Activated naive CD4-positive, alpha-beta T cell treated with anti-CD3 and anti-CD28 coated beads, Interleukin-2, amount 50 U/mL, for 72 hours (primary cell): ENCODE data around the gene SEMA4F. TPM values are rescaled to one million over a fixed set of nuclear protein-coding genes. Genes with fewer than 3 reads are reported as not detected.

Experiments used
- ATAC-seq, 2 donors: fragments of 150-1000 bp; cut with Tn5 transposase; 2 replicates each; pipeline ENCODE4 v1.10.0; 2021; ENCODE audit warnings: mild to moderate bottlenecking in 2 of 2, moderate library complexity in 2 of 2
- DNase-seq, 2 donors: peaks; one replicate each; pipeline ENCODE4 v3.0.0; 2021 to 2022; ENCODE audit warnings: low spot score in 2 of 2
- H3K27ac Mint-ChIP-seq, 2 donors: one replicate each; pipeline ENCODE4 v1.8.0; 2022; ENCODE audit warnings: mild to moderate bottlenecking in 2 of 2, mixed read lengths in 2 of 2
- H3K36me3 Mint-ChIP-seq, 2 donors: one replicate each; pipeline ENCODE4 v1.8.0; 2022; ENCODE audit warnings: mixed read lengths in 2 of 2
- H3K9me3 Mint-ChIP-seq, 2 donors: one replicate each; pipeline ENCODE4 v1.8.0; 2022; ENCODE audit warnings: mixed read lengths in 2 of 2
- total RNA-seq, 2 donors: library from RNA; stranded (reverse); gene quantifications; one replicate each; pipeline ENCODE4 v1.2.3, GENCODE V29; 2022

Gene SEMA4F
- total RNA-seq, 2 donors from 2014 or later, result 4.7 to 4.8 TPM

DNA sequence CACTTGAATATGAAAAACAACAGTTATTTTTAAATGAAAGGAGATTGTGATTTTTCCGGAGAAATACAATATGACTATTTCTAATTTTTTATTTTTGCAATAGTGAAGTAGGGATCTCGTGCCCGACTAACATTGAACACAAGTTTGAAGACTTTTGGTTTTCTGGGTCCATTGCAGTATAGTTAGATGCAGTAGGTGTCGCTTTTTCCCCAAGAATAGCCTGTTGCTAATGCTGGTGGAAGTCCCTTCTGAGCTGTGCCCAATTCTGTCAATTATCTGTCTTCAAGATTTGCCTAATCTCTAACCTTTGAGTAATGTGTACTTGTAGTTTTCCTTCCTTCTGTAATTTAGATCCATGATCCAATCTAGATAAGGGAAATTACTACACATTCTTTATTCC is 36.5 kb downstream of the SEMA4F start:
- DNase-seq, result peak in 1 of 2 donors; percentile 20
- H3K27ac Mint-ChIP-seq, result no peak overlapping the region
- no peaks in the 10 kb centered on the region for H3K9me3 Mint-ChIP-seq
- H3K36me3 Mint-ChIP-seq, result no peaks in the 10 kb centered on the region
- ATAC-seq, result peak; percentile 37 to 69

GRCh38 chr2:74691929-74692328 is 37.9 kb downstream of the SEMA4F start:
- no peaks in the 10 kb centered on the region for H3K9me3 Mint-ChIP-seq
- no peaks in the 10 kb centered on the region for H3K36me3 Mint-ChIP-seq
- peak overlapping the region in 1 of 2 donors; percentile 26 for H3K27ac Mint-ChIP-seq
- ATAC-seq (no peak), DNase-seq (no peak)

DNA sequence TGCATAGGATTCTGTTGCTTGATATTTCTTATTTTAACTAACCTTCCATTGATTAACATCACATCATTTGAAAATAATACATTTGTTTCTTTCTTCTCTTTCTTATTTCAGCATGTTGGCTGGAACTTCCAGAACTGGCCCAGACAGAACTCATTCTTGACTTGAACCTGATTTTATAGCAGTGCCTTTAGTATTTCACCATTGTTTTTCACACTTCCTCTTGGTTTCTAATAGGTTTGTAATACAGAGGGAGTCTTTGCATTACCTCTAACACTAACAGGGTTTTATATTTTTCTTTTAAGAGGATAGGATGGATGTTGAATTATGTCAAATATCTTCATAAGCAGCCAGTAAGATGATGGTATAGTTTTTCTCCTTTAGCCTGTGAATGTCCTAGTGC is 39.2 kb downstream of the SEMA4F start:
- no peaks in the 10 kb centered on the region for H3K9me3 Mint-ChIP-seq
- H3K27ac Mint-ChIP-seq, result no peak overlapping the region
- ATAC-seq, result no peak
- DNase-seq, result no peak
- no peaks in the 10 kb centered on the region for H3K36me3 Mint-ChIP-seq

GRCh38 chr2:74693668-74694067 is 39.6 kb downstream of the SEMA4F start:
- Mint-ChIP-seq H3K9me3 (no peaks in the 10 kb centered on the region), H3K36me3 (no peaks in the 10 kb centered on the region), H3K27ac (no peak overlapping the region)
- DNase-seq (no peak), ATAC-seq (no peak)

DNA sequence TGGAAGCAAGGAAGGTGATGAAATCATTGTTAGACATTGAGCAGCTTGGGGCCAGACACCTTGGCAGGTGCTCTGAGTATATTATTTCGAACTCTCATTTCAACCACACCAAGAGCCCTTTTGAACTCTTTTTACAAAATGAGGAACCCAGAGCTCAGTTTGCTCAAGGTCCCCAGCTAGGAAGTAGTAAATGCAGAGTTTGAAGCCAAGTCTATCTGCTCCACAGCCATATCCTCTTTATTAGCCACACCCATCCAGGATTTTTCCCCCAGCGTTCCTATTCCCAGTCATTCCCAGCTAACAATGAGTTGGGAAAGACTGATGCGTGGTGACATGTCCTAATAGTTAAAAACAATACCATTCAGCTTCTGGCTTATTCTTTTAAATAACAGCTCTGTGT is 40.2 kb downstream of the SEMA4F start:
- H3K36me3 Mint-ChIP-seq, result no peaks in the 10 kb centered on the region
- no peak overlapping the region for H3K27ac Mint-ChIP-seq
- ATAC-seq, result no peak

GRCh38 chr2:74695663-74696062 is 41.6 kb downstream of the SEMA4F start:
- DNase-seq, result no peak
- H3K36me3 Mint-ChIP-seq, result no peaks in the 10 kb centered on the region
- no peak for ATAC-seq
- H3K27ac Mint-ChIP-seq, result no peak overlapping the region
- H3K9me3 Mint-ChIP-seq, result no peaks in the 10 kb centered on the region

More for the DNA sequence above, 40.2 kb downstream of the SEMA4F start:
- no peaks in the 10 kb centered on the region for H3K9me3 Mint-ChIP-seq
- no peak for DNase-seq

GRCh38 chr2:74696829-74697228 is 42.8 kb downstream of the SEMA4F start:
- Mint-ChIP-seq H3K36me3 (no peaks in the 10 kb centered on the region), H3K9me3 (no peaks in the 10 kb centered on the region), H3K27ac (no peak overlapping the region)
- DNase-seq, result no peak
- ATAC-seq, result no peak

- DNase-seq (no peak), ATAC-seq (no peak)
- Mint-ChIP-seq H3K9me3 (no peaks in the 10 kb centered on the region), H3K27ac (no peak overlapping the region), H3K36me3 (no peaks in the 10 kb centered on the region)
These were observed 46.8 kb downstream of the SEMA4F start for GRCh38 chr2:74700643-74701372.

- Mint-ChIP-seq H3K27ac (no peak overlapping the region), H3K36me3 (no peaks in the 10 kb centered on the region), H3K9me3 (no peaks in the 10 kb centered on the region)
- no peak for DNase-seq
- no peak for ATAC-seq
These were observed 48.1 kb downstream of the SEMA4F start for GRCh38 chr2:74702001-74702715.

- H3K27ac Mint-ChIP-seq, result no peak overlapping the region
- H3K9me3 Mint-ChIP-seq, result no peaks in the 10 kb centered on the region
- H3K36me3 Mint-ChIP-seq, result no peaks in the 10 kb centered on the region
- no peak for DNase-seq
- no peak for ATAC-seq
These were observed 49.3 kb downstream of the SEMA4F start for GRCh38 chr2:74703373-74703772.

DNA sequence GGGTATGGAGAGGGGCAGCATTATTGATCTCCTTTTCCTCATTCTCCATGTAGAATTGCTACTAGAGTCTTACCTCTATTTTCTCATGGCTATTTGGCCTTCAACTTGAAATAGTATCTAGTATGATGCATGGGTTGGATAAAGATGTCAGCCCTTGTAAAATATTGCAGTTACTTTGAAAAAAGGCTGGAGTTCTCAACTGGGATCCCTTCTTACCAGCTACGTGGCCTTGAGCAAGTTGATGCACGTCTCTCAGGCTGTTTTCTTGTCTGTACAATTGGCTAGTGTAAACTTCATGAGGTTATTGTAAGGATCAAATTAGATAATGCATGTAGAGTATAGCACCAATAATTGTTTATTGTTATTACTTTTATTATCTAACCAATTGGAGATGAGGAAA is 50.2 kb downstream of the SEMA4F start:
- DNase-seq (no peak), ATAC-seq (no peak)
- no peaks in the 10 kb centered on the region for H3K9me3 Mint-ChIP-seq
- H3K27ac Mint-ChIP-seq, result no peak overlapping the region
- H3K36me3 Mint-ChIP-seq, result no peaks in the 10 kb centered on the region

GRCh38 chr2:74706741-74707140 is 52.7 kb downstream of the SEMA4F start:
- DNase-seq (no peak), ATAC-seq (no peak)
- Mint-ChIP-seq H3K9me3 (no peaks in the 10 kb centered on the region), H3K36me3 (no peaks in the 10 kb centered on the region), H3K27ac (no peak overlapping the region)

DNA sequence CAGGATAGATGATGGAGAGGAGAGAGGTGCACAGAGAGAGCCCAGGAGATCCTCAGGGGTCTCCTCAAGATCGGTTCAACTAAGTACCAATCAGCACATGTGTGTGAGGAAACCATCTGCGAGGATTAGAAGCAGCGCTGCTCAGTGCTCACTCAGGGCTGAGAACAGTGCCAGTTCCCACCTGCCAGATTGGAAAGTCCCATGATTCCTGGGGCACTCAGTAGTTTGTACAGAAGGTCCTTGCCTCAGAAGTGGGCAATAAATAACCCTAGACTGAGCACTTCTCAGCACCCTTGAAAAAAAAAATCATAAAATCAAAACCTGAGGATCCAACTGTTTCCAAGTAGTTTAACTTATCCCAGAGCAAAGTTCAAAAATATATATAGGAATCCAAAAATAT is 53.8 kb downstream of the SEMA4F start:
- Mint-ChIP-seq H3K27ac (no peak overlapping the region), H3K36me3 (no peaks in the 10 kb centered on the region), H3K9me3 (no peaks in the 10 kb centered on the region)
- DNase-seq (no peak), ATAC-seq (no peak)

- ATAC-seq (no peak), DNase-seq (no peak)
- H3K9me3 Mint-ChIP-seq, result no peaks in the 10 kb centered on the region
- no peaks in the 10 kb centered on the region for H3K36me3 Mint-ChIP-seq
- H3K27ac Mint-ChIP-seq, result no peak overlapping the region
These were observed 54.2 kb downstream of the SEMA4F start for GRCh38 chr2:74708296-74708695.

GRCh38 chr2:74708883-74709282 is 54.8 kb downstream of the SEMA4F start:
- DNase-seq, result no peak
- no peaks in the 10 kb centered on the region for H3K9me3 Mint-ChIP-seq

GRCh38 chr2:74712223-74713053 is 58.4 kb downstream of the SEMA4F start:
- ATAC-seq (no peak), DNase-seq (no peak)
- Mint-ChIP-seq H3K9me3 (no peaks in the 10 kb centered on the region), H3K36me3 (no peaks in the 10 kb centered on the region), H3K27ac (peak overlapping the region in 1 of 2 donors; percentile 51)

More at GRCh38 chr2:74708883-74709282, 54.8 kb downstream of the SEMA4F start:
- Mint-ChIP-seq H3K36me3 (no peaks in the 10 kb centered on the region), H3K27ac (no peak overlapping the region)
- no peak for ATAC-seq

DNA sequence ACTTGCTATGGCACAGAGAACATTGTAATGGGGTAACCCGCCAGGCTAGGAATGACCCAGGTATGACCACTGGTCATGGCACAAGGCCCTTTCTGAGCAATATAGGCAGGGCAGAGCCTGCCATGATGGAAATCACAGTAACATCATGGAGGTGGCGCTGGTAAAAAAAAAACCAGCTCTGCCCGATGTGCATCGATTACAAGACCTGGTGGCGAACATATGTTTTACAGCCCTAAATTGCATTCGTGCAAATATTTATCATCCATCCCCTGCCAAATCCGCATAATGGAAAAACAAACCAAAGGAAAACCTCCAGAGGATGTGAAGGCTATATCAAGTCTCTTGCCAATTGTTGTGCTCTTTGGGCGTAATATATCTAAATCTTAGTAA is 60.6 kb downstream of the SEMA4F start:
- H3K36me3 Mint-ChIP-seq, result no peaks in the 10 kb centered on the region
- no peak overlapping the region for H3K27ac Mint-ChIP-seq
- DNase-seq (no peak), ATAC-seq (no peak)
- H3K9me3 Mint-ChIP-seq, result no peaks in the 10 kb centered on the region
